Hepatocyte (in vitro differentiated cells): ENCODE measurements around the gene PSMD1. TPM values are rescaled to one million over a fixed set of nuclear protein-coding genes. Genes with fewer than 3 reads are reported as not detected.

Experiments
- DNase-seq: peaks from one replicate; pipeline ENCODE4 v3.0.0-alpha.2; 2016; ENCODE audit warnings: low spot score
- H2AFZ ChIP-seq: fragments of 200-600 bp; sonication (generic); 2 replicates; pipeline ENCODE4 v1.6.0; 2016; ENCODE audit warnings: antibody characterized with exemption, mild to moderate bottlenecking
- H3K27ac ChIP-seq: fragments of 200-600 bp; sonication (generic); 2 replicates; pipeline ENCODE4 v1.5.1; 2016; ENCODE audit warnings: mild to moderate bottlenecking
- H3K27me3 ChIP-seq: fragments of 200-600 bp; sonication (generic); 2 replicates; pipeline ENCODE4 v1.6.1; 2016
- H3K36me3 ChIP-seq: fragments of 200-600 bp; sonication (generic); replicated peaks from 2 replicates; pipeline ENCODE4 v1.5.1; 2016; ENCODE audit warnings: low read depth; ENCODE audit not compliant: insufficient read depth
- H3K4me1 ChIP-seq: fragments of 200-600 bp; sonication (generic); 2 replicates; pipeline ENCODE4 v1.5.1; 2016; ENCODE audit warnings: mild to moderate bottlenecking, moderate library complexity; ENCODE audit not compliant: insufficient read depth
- H3K4me2 ChIP-seq: fragments of 200-600 bp; sonication (generic); 2 replicates; pipeline ENCODE4 v1.6.0; 2016
- H3K4me3 ChIP-seq: fragments of 200-600 bp; sonication (generic); 2 replicates; pipeline ENCODE4 v1.5.1; 2016; ENCODE audit warnings: mild to moderate bottlenecking
- H3K79me2 ChIP-seq: fragments of 200-600 bp; sonication (generic); 2 replicates; pipeline ENCODE4 v1.6.0; 2017; ENCODE audit warnings: mild to moderate bottlenecking
- H3K9me2 ChIP-seq: fragments of 200-600 bp; sonication (generic); replicated peaks from 2 replicates; pipeline ENCODE4 v1.6.0; 2017; ENCODE audit warnings: mild to moderate bottlenecking; ENCODE audit not compliant: insufficient read depth
- H3K9me3 ChIP-seq: fragments of 200-600 bp; sonication (generic); 2 replicates; pipeline ENCODE4 v1.5.1; 2016; ENCODE audit warnings: low read depth, mild to moderate bottlenecking
- H4K20me1 ChIP-seq: fragments of 200-600 bp; sonication (generic); 2 replicates; pipeline ENCODE4 v1.6.0; 2016; ENCODE audit warnings: mild to moderate bottlenecking; ENCODE audit not compliant: insufficient read depth, poor library complexity, severe bottlenecking
- CTCF ChIP-seq: fragments of 200-600 bp; sonication (generic); IDR thresholded peaks from 2 replicates; pipeline ENCODE4 v1.5.1; 2016; ENCODE audit warnings: antibody characterized with exemption, mild to moderate bottlenecking; ENCODE audit not compliant: poor library complexity
- EZH2 ChIP-seq: fragments of 200-600 bp; sonication (generic); IDR thresholded peaks from 2 replicates; pipeline ENCODE4 v1.6.1; 2016; ENCODE audit warnings: antibody characterized with exemption, mild to moderate bottlenecking, borderline replicate concordance
- EZH2phosphoT487 ChIP-seq: fragments of 200-600 bp; sonication (generic); IDR thresholded peaks from one replicate; pipeline ENCODE4 v1.6.1; 2018; ENCODE audit warnings: antibody characterized with exemption, mild to moderate bottlenecking, low read depth, moderate library complexity; ENCODE audit not compliant: unreplicated experiment, severe bottlenecking
- WGBS: methylation state at CpG from one replicate; pipeline ENCODE4 v1.1.6; 2016; ENCODE audit warnings: low lambda C conversion rate; ENCODE audit errors: missing lambda C conversion rate; 5-methylcytosine and 5-hydroxymethylcytosine counted together
- polyA plus RNA-seq: library from polyadenylated mRNA; unstranded; fragments of >200 nt; fragmentation: Nextera tagmentation; extraction: Ambion mirVana; gene quantifications from 2 replicates; pipeline ENCODE4 v1.2.1, GENCODE V29; 2016
- total RNA-seq: library from RNA; depleted of rRNA; stranded (reverse); fragments of >200 nt; gene quantifications from 2 replicates; pipeline ENCODE4 v1.2.3, GENCODE V29; 2014

PSMD1 gene
- total and polyA plus RNA-seq, 2 experiments from 2014 or later = 92.9 to 106 TPM

DNA sequence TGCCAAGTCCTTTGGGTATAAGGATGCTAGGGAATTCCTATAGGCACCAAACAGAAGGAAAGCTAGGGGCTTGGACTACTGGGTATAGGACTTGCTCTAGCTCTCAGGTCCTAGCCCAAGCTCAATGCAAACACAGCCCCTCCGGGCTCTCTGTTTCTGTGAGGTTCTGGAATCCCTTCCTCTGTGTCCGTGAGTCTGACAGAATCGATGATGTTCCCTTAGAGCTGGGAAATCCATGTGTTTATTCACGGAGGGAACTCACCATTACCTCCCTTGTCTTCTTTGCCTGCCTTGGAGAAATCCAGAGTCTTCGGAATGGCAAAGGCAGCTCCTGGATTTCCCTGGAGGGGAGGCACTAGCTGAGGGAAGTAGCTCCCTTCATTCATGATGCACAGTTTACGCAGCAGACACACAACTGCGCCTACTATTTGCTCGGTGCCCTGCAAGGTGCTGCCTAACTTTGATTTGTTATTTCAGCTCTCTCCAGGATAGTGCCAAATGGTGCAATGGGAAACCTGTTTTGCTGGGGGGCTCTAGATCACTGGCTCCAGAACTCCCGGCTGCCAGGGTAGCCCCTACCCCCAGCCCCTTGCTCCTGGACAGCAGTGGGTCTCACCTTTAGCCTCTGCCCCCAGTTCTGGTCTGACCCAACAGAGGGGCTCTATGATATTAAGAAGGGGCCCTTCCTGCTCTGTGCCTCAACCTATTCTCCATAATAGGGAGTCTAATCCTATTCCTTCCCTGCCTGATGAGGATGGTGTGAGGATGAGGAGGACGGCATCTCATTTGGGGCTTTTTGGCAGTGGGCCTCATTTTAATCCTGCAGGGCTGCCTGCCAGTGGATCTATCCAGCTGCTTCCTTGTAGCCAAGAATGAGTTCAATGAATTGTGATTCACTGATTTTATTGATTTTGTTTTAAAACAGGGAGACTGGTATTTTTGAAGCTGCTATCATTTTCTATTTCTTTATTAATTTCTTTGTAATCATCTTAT, 8.4 kb upstream of the PSMD1 start:
- Histone ChIP-seq H3K9me3 (no peaks in the 10 kb centered on the region), H2AFZ (no peak overlapping the region), H3K27me3 (no peaks in the 10 kb centered on the region), H3K27ac (peak overlapping the region; percentile 86), H3K9me2 (no peaks in the 10 kb centered on the region), H4K20me1 (no peaks in the 10 kb centered on the region), H3K4me1 (peaks cover 40% of the 10 kb centered on the region), H3K4me2 (no peak overlapping the region), H3K36me3 (no peaks in the 10 kb centered on the region), H3K4me3 (no peak overlapping the region), H3K79me2 (no peaks in the 10 kb centered on the region)
- 73% methylated on average over 10 of the region's 10 CpGs for WGBS
- no peak for DNase-seq
- no peak for TF ChIP-seq CTCF
- TF ChIP-seq EZH2 = no peak
- no peak for TF ChIP-seq EZH2phosphoT487

- DNase-seq = no peak
- no peaks in the 10 kb centered on the region for H3K36me3 ChIP-seq
- H2AFZ ChIP-seq = no peak overlapping the region
- WGBS = 78% methylated on average over 12 of the region's 12 CpGs
- no peaks in the 10 kb centered on the region for H3K9me3 ChIP-seq
- no peak for TF ChIP-seq EZH2
- no peak for TF ChIP-seq EZH2phosphoT487
- no peaks in the 10 kb centered on the region for H3K79me2 ChIP-seq
- no peaks in the 10 kb centered on the region for H4K20me1 ChIP-seq
- peak overlapping the region; percentile 86 for H3K27ac ChIP-seq
- peaks cover 40% of the 10 kb centered on the region for H3K4me1 ChIP-seq
- H3K27me3 ChIP-seq = no peaks in the 10 kb centered on the region
- H3K9me2 ChIP-seq = no peaks in the 10 kb centered on the region
- peak overlapping the region; percentile 70 for H3K4me2 ChIP-seq
- no peak overlapping the region for H3K4me3 ChIP-seq
Observed at GRCh38 chr2:231049286-231050017, 7.2 kb upstream of the PSMD1 start.

- no peaks in the 10 kb centered on the region for H3K36me3 ChIP-seq
- H2AFZ ChIP-seq = no peak overlapping the region
- TF ChIP-seq CTCF = no peak
- TF ChIP-seq EZH2phosphoT487 = no peak
- no peak for TF ChIP-seq EZH2
- no peaks in the 10 kb centered on the region for H3K79me2 ChIP-seq
- peak; percentile 84 for DNase-seq
- no peak overlapping the region for H3K4me3 ChIP-seq
- peak overlapping the region; percentile 86 for H3K27ac ChIP-seq
- H4K20me1 ChIP-seq = no peaks in the 10 kb centered on the region
- WGBS = 26% methylated on average over 9 of the region's 9 CpGs
- H3K4me1 ChIP-seq = peaks cover 40% of the 10 kb centered on the region
- no peaks in the 10 kb centered on the region for H3K27me3 ChIP-seq
- H3K9me3 ChIP-seq = no peaks in the 10 kb centered on the region
- H3K4me2 ChIP-seq = peak overlapping the region; percentile 70
- H3K9me2 ChIP-seq = no peaks in the 10 kb centered on the region
Observed at GRCh38 chr2:231050018-231050901, 6.4 kb upstream of the PSMD1 start.
